ENCODE results near the gene FFAR3.
A peak's percentile ranks its signal among the peaks of the same experiment; 100 is the strongest.

Gene FFAR3

GRCh38 chr19:35328851-35329285 lies 29.4 kb upstream of the FFAR3 start, which contains the start of gene CD22:
Gene CD22 (plus strand): TSS chr19:35329187. CDS start chr19:35332041, 2,854 bp downstream.
- H3K4me3 ChIP-seq (ENCODE audit: low read length) = no peak within 1 kb of the TSS
- DNase-seq (ENCODE audit: low read depth, low spot score) = no peak

GRCh38 chr19:35329323-35329722 lies 28.9 kb upstream of the FFAR3 start:
- H3K4me3 ChIP-seq (ENCODE audit: low read length) = no peak overlapping the region
- DNase-seq (ENCODE audit: low read depth, low spot score) = no peak

DNA sequence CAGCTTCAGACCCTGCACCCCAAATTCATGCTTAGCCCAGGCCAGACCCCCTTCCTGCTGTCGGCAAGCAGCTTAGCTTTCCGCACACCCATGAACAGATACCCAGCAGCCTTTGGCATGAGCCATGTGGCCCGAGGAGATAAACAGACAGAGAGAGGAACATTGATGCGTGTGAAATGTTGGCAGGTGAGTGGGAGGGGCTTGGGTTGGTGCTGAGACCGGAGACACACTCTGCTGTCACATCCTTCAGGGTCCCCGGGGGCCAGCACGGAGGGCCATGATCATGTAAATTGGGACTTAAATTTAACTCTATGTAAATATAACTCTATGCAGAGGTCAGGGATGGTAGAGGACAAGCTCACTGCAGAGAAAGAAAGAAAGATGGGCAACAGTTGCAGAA lies 27.8 kb upstream of the FFAR3 start:
- DNase-seq (ENCODE audit: low read depth, low spot score) = no peak

GRCh38 chr19:35331551-35332214 lies 26.6 kb upstream of the FFAR3 start:
- no peak for DNase-seq (ENCODE audit: low read depth, low spot score)
- no peak overlapping the region for H3K4me3 ChIP-seq (ENCODE audit: low read length)

More for the DNA sequence above, 27.8 kb upstream of the FFAR3 start:
- H3K4me3 ChIP-seq (ENCODE audit: low read length) = no peak overlapping the region

DNA sequence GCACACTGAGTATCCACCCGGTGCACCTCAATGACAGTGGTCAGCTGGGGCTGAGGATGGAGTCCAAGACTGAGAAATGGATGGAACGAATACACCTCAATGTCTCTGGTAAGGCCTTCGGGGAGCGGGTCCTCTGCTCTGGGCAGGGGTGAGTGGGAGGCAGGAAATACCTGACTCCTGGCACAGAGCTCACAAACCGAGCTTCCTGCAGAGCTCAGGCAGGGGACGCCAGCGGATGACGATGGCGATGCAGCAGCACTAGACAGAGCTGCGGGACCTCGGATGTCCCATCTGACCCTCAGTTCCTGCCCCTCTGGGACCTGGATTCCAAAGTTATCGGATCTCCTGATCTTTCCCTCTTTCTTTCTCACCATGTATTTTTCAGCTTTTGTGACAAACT lies 25.4 kb upstream of the FFAR3 start:
- no peak overlapping the region for H3K4me3 ChIP-seq (ENCODE audit: low read length)
- DNase-seq (ENCODE audit: low read depth, low spot score) = no peak

DNA sequence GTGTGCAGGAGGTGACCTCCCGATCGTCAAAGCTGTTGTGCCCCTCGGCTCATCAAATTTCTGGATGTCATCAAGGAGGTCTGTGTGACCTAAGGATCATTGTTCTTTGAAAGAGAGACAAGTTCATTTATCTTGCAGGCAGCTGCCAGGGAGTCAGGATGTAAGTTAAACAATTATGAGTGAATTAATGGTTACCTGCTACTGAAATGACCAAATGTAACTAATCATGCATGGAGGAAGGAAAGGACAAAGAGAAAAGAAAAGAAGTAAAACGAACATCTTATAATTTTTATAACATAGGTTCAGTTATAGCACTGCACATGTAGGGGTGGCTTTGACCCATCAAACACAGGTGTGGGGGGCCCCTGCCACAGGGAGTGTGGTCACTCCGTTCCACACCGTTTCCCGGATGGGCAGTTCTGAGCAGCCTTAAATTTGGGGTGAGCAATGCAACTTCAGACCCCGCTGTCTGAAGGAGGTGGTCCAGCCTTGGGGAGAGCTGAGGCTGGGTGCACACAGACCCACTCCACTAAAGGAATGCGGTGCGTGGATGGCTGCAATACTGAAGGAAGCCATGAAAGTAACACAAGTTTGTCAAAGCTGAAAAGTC lies 24.0 kb upstream of the FFAR3 start:
- no peak overlapping the region for H3K4me3 ChIP-seq (ENCODE audit: low read length)
- no peak for DNase-seq (ENCODE audit: low read depth, low spot score)

DNA sequence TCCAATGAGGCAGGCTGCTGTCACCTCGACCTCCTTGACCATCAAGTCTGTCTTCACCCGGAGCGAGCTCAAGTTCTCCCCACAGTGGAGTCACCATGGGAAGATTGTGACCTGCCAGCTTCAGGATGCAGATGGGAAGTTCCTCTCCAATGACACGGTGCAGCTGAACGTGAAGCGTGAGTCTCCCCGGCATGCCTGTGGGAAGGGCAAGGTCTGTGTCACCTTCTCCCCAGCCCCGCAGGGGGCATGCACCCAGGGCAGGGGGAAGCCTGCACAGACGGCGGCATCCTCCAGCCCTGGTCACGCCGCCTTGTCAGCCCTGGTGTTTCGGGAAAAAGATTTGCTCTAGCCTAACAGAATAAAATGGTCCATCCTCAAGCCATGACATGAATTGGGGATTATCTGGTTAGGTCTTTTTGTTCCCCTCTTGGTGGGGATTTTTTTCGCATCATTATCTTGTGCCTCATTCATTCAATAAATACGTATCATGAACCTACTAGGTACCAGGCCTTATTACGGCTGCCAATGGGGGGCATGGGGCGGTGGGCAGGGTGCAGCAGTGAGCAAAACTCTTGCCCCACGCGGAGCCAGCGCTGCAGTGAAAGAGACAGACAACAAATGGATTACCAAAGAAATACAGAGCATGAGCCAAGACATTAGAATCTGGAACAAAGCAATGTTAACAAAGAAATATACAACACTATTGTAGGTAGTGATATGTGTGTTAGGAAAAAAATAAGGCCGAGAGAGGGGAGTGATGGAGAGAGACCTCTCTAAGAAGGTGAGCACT lies 21.9 kb upstream of the FFAR3 start:
- no peak overlapping the region for H3K4me3 ChIP-seq (ENCODE audit: low read length)
- DNase-seq (ENCODE audit: low read depth, low spot score) = no peak

DNA sequence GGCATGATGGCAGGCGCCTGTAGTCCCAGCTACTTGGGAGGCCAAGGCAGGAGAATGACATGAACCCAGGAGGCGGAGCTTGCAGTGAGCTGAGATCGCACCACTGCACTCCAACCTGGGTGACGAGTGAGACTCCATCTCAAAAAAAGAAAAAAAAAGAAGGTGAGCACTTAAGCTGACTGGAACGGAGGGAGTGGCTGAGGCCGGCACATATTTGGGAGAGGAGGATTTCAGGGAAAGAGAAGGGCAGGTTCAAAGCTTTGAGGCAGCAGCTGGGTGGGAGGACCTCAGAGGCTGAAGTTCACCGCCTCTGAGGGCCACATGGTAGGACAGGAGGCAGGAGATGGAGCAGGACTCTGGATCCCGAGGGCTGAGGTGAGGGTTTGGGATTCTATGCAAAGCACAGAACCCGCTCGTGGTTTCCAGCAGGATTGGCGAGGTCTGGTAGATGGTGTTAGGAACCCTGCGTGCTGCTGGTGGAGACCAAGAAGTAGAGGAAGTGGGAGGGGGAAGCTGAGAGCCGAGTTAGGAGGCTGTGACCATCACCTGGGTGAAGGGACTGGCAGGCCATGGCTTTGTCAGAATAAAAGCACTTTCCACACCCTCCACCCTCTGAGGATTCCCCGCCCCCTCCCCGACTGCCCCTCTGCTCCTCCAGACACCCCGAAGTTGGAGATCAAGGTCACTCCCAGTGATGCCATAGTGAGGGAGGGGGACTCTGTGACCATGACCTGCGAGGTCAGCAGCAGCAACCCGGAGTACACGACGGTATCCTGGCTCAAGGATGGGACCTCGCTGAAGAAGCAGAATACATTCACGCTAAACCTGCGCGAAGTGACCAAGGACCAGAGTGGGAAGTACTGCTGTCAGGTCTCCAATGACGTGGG lies 20.9 kb upstream of the FFAR3 start:
- DNase-seq (ENCODE audit: low read depth, low spot score) = no peak
- H3K4me3 ChIP-seq (ENCODE audit: low read length) = no peak overlapping the region

- no peak for DNase-seq (ENCODE audit: low read depth, low spot score)
Measured at GRCh38 chr19:35337984-35338296, 20.3 kb upstream of the FFAR3 start.

GRCh38 chr19:35340431-35340830 lies 17.8 kb upstream of the FFAR3 start:
- no peak overlapping the region for H3K4me3 ChIP-seq (ENCODE audit: low read length)
- no peak for DNase-seq (ENCODE audit: low read depth, low spot score)

More at GRCh38 chr19:35337984-35338296, 20.3 kb upstream of the FFAR3 start:
- no peak overlapping the region for H3K4me3 ChIP-seq (ENCODE audit: low read length)

GRCh38 chr19:35341006-35341405 lies 17.3 kb upstream of the FFAR3 start:
- no peak overlapping the region for H3K4me3 ChIP-seq (ENCODE audit: low read length)
- no peak for DNase-seq (ENCODE audit: low read depth, low spot score)

GRCh38 chr19:35341565-35342225 lies 16.6 kb upstream of the FFAR3 start:
- no peak overlapping the region for H3K4me3 ChIP-seq (ENCODE audit: low read length)
- no peak for DNase-seq (ENCODE audit: low read depth, low spot score)

DNA sequence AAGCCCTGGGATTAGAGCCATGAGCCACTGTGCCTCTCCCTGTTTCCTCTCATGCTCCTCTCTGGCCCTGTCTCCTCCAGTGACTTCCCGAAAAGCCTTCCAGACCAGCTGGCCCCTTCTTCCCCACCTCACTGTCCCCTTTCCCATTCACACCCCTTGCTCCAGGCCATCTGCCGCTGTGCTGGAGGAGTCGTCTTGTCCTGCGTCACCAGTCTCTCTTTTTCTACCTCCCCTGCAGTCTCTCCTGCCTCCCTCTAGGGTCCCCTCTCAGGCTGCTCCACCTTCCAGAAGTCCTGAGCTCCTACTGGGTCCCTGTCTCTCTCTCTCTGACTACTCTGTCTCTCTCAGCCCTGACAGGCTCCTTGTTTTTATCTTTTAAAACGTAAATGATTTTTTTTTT lies 15.8 kb upstream of the FFAR3 start:
- no peak for DNase-seq (ENCODE audit: low read depth, low spot score)
- no peak overlapping the region for H3K4me3 ChIP-seq (ENCODE audit: low read length)

- no peak overlapping the region for H3K4me3 ChIP-seq (ENCODE audit: low read length)
- DNase-seq (ENCODE audit: low read depth, low spot score) = no peak
Measured at GRCh38 chr19:35344511-35345031, 13.7 kb upstream of the FFAR3 start.

GRCh38 chr19:35345671-35346111 lies 12.6 kb upstream of the FFAR3 start:
- no peak overlapping the region for H3K4me3 ChIP-seq (ENCODE audit: low read length)
- no peak for DNase-seq (ENCODE audit: low read depth, low spot score)

GRCh38 chr19:35346193-35347052 lies 11.8 kb upstream of the FFAR3 start:
- no peak overlapping the region for H3K4me3 ChIP-seq (ENCODE audit: low read length)
- DNase-seq (ENCODE audit: low read depth, low spot score) = peak; percentile 35

DNA sequence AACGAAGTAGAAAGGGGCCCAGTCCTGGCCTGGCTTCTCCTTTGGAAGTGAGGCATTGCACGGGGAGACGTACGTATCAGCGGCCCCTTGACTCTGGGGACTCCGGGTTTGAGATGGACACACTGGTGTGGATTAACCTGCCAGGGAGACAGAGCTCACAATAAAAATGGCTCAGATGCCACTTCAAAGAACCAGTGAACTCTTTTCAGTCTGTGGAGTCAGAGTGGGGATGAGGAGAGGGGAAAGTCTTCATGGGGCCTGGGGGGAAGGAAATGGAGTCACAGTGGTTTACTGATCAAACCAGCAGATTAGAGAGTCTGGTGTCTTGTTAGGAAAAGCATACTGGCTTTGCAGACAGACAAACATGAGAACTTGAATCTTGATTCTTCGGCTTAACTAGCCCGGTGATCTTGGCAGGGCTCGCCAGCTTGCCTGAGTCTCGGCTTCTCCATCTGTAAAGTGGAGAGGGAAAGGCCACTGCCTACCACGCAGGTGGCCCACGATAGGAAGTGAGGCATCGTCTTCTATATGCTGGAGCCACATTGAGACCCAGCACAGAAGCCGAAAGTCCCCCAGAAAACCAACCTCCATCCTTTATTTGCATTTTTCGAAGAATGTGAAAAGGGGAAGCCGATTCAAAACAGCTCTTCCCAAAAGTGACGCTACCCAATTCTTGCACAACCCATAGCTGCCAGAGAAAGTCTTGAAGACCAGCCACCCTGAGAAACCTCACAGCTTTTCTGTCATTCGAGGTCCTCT lies 10.9 kb upstream of the FFAR3 start, which contains the start of gene FFAR1:
TSS of gene FFAR1 (plus strand) at position 732 of the 759 bp plus-strand sequence. CDS start 3,650 bp downstream, outside the sequence.
- DNase-seq (ENCODE audit: low read depth, low spot score) = peak; percentile 62

More for the DNA sequence above, 10.9 kb upstream of the FFAR3 start, which contains the start of gene FFAR1:
- H3K4me3 ChIP-seq (ENCODE audit: low read length) = no peak within 1 kb of the TSS
